Suprapubic skin (tissue), 4 donors: ENCODE measurements around the gene OR2B2. TPM values are rescaled to one million over a fixed set of nuclear protein-coding genes. Genes with fewer than 3 reads are reported as not detected.

ENCODE experiments used
- DNase-seq, 2 donors: peaks; one replicate each; pipeline ENCODE4 v3.0.0-alpha.2; 2019; ENCODE audit warnings: low spot score in 2 of 2
- H3K27ac ChIP-seq: fragments of 200-600 bp; sonication (generic); one replicate; pipeline ENCODE4 v1.5.1; 2019
- H3K27me3 ChIP-seq: fragments of 200-600 bp; sonication (generic); one replicate; pipeline ENCODE4 v1.5.1; 2019
- H3K36me3 ChIP-seq: fragments of 200-600 bp; sonication (generic); one replicate; pipeline ENCODE4 v1.5.1; 2019
- H3K4me1 ChIP-seq: fragments of 200-600 bp; sonication (generic); one replicate; pipeline ENCODE4 v1.5.1; 2019
- H3K4me3 ChIP-seq: fragments of 200-600 bp; sonication (generic); one replicate; pipeline ENCODE4 v1.5.1; 2019; ENCODE audit warnings: mild to moderate bottlenecking
- H3K9me3 ChIP-seq: fragments of 200-600 bp; sonication (generic); one replicate; pipeline ENCODE4 v1.5.1; 2019
- CTCF ChIP-seq, 2 donors: fragments of 200-600 bp in 1 of 2; fragments of 450-650 bp in 1 of 2; sonication (generic) in 1 of 2; IDR thresholded peaks; one replicate each; pipeline ENCODE4 v1.5.1; 2016 to 2019; ENCODE audit warnings: antibody characterized with exemption in 2 of 2, mild to moderate bottlenecking in 1 of 2, moderate library complexity in 1 of 2
- EP300 ChIP-seq: sonication (generic); formaldehyde crosslinking; IDR thresholded peaks from one replicate; pipeline ENCODE4 v1.6.1; 2017; ENCODE audit warnings: antibody characterized with exemption
- POLR2A ChIP-seq, 2 donors: fragments of 450-650 bp; IDR thresholded peaks; one replicate each; pipeline ENCODE4 v1.6.1; 2017; ENCODE audit warnings: antibody characterized with exemption in 2 of 2, mild to moderate bottlenecking in 2 of 2, moderate library complexity in 2 of 2
- POLR2AphosphoS5 ChIP-seq, 3 donors: sonication (generic); formaldehyde crosslinking; IDR thresholded peaks; one replicate each; pipeline ENCODE4 v1.6.1; 2017; ENCODE audit warnings: antibody characterized with exemption in 3 of 3
- WGBS: methylation state at CpG from one replicate; pipeline ENCODE4 v1.1.5; 2018; 5-methylcytosine and 5-hydroxymethylcytosine counted together
- total RNA-seq, 4 donors: library from RNA; depleted of rRNA; stranded (reverse); fragments of >200 nt; gene quantifications; one replicate each; pipeline ENCODE4 v1.1.0, GENCODE V29; 2016

OR2B2 gene
- total RNA-seq, 4 donors from 2014 or later, result not detected

DNA sequence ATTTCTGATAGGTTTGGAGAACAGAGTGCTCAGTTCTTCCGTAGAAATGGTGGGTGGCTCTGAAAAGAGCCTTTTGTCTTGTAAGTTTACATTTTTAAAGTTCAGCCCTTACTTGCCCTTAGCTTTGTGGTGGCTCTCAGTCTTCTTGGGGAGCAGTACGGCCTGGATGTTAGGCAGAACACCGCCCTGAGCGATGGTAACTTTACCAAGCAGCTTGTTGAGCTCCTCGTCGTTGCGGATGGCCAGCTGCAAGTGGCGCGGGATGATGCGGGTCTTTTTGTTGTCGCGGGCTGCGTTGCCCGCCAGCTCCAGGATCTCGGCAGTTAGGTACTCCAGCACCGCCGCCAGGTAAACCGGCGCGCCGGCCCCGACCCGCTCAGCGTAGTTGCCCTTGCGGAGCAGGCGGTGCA lies 19.5 kb downstream of the OR2B2 start:
- WGBS, result 2% methylated on average over 25 of the region's 26 CpGs
- H3K27me3 ChIP-seq, result peaks cover 22% of the 10 kb centered on the region
- H3K9me3 ChIP-seq, result no peaks in the 10 kb centered on the region
- TF ChIP-seq CTCF (IDR thresholded peaks at IDR 0.05), result no peak
- TF ChIP-seq POLR2AphosphoS5 (IDR thresholded peaks at IDR 0.05), result no peak
- TF ChIP-seq EP300, result no peak
- no peak for TF ChIP-seq POLR2A (IDR thresholded peaks at IDR 0.05)
- no peaks in the 10 kb centered on the region for H3K36me3 ChIP-seq
- DNase-seq, result no peak
- peaks cover 42% of the 10 kb centered on the region for H3K4me1 ChIP-seq
- H3K27ac ChIP-seq, result peak overlapping the region; percentile 84
- peak overlapping the region; percentile 70 for H3K4me3 ChIP-seq

GRCh38 chr6:27891320-27891875 lies 20.8 kb downstream of the OR2B2 start:
- no peak for DNase-seq
- Histone ChIP-seq H3K27ac (no peak overlapping the region), H3K4me1 (peaks cover 42% of the 10 kb centered on the region), H3K27me3 (peaks cover 22% of the 10 kb centered on the region), H3K4me3 (no peak overlapping the region), H3K9me3 (no peaks in the 10 kb centered on the region), H3K36me3 (no peaks in the 10 kb centered on the region)
- TF ChIP-seq EP300 (no peak), POLR2AphosphoS5 (IDR thresholded peaks at IDR 0.05) (no peak), CTCF (IDR thresholded peaks at IDR 0.05) (no peak), POLR2A (IDR thresholded peaks at IDR 0.05) (no peak)
- 48% methylated on average over 7 of the region's 7 CpGs for WGBS

GRCh38 chr6:27890445-27891319 lies 21.5 kb downstream of the OR2B2 start:
- TF ChIP-seq POLR2AphosphoS5 (IDR thresholded peaks at IDR 0.05), result no peak
- TF ChIP-seq POLR2A (IDR thresholded peaks at IDR 0.05), result peak in 1 of 2 donors; percentile 28
- WGBS, result 1% methylated on average over 44 of the region's 50 CpGs
- DNase-seq, result no peak

GRCh38 chr6:27889628-27890444 lies 22.4 kb downstream of the OR2B2 start:
- peaks cover 29% of the 10 kb centered on the region for H3K27me3 ChIP-seq
- peaks cover 34% of the 10 kb centered on the region for H3K4me1 ChIP-seq
- H3K36me3 ChIP-seq, result no peaks in the 10 kb centered on the region
- 27% methylated on average over 19 of the region's 19 CpGs for WGBS
- peak overlapping the region; percentile 37 for H3K4me3 ChIP-seq
- H3K27ac ChIP-seq, result no peak overlapping the region
- TF ChIP-seq CTCF (IDR thresholded peaks at IDR 0.05), result no peak
- no peak for DNase-seq
- no peaks in the 10 kb centered on the region for H3K9me3 ChIP-seq

More at GRCh38 chr6:27890445-27891319, 21.5 kb downstream of the OR2B2 start:
- peaks cover 40% of the 10 kb centered on the region for H3K4me1 ChIP-seq
- H3K27ac ChIP-seq, result no peak overlapping the region
- no peaks in the 10 kb centered on the region for H3K9me3 ChIP-seq
- no peaks in the 10 kb centered on the region for H3K36me3 ChIP-seq
- H3K27me3 ChIP-seq, result peaks cover 25% of the 10 kb centered on the region
- H3K4me3 ChIP-seq, result peak overlapping the region; percentile 37

GRCh38 chr6:27889275-27889627 lies 22.9 kb downstream of the OR2B2 start:
- 78% methylated on average over 3 of the region's 3 CpGs for WGBS
- TF ChIP-seq POLR2A (IDR thresholded peaks at IDR 0.05) (no peak), EP300 (no peak)
- H3K4me1 ChIP-seq, result peaks cover 28% of the 10 kb centered on the region

GRCh38 chr6:27888566-27888965 lies 23.6 kb downstream of the OR2B2 start:
- H3K27ac ChIP-seq, result no peak overlapping the region
- H3K4me3 ChIP-seq, result no peak overlapping the region
- 77% methylated on average over 2 of the region's 2 CpGs for WGBS
- no peaks in the 10 kb centered on the region for H3K9me3 ChIP-seq
- H3K4me1 ChIP-seq, result peaks cover 22% of the 10 kb centered on the region
- H3K36me3 ChIP-seq, result no peaks in the 10 kb centered on the region
- no peak for DNase-seq
- TF ChIP-seq EP300 (no peak), POLR2AphosphoS5 (IDR thresholded peaks at IDR 0.05) (no peak), POLR2A (IDR thresholded peaks at IDR 0.05) (no peak), CTCF (IDR thresholded peaks at IDR 0.05) (no peak)
- H3K27me3 ChIP-seq, result peaks cover 32% of the 10 kb centered on the region

More at GRCh38 chr6:27889275-27889627, 22.9 kb downstream of the OR2B2 start:
- H3K9me3 ChIP-seq, result no peaks in the 10 kb centered on the region
- H3K36me3 ChIP-seq, result no peaks in the 10 kb centered on the region
- DNase-seq, result no peak
- H3K4me3 ChIP-seq, result no peak overlapping the region
- H3K27me3 ChIP-seq, result peaks cover 32% of the 10 kb centered on the region
- no peak overlapping the region for H3K27ac ChIP-seq
